AG04450 (cell line): Measurements from ENCODE around the gene GOSR1. TPM values are rescaled to one million over a fixed set of nuclear protein-coding genes. Genes with fewer than 3 reads are reported as not detected.
"Not testable (repeated sequence)": the region's sequence is repeated elsewhere in the genome, so short reads cannot be mapped to it uniquely, and the experiment has no call there.

Source experiments
- CTCF ChIA-PET: fragments of 300-600, 350-600 bp; formaldehyde crosslinking; extraction: SDS; loops from one replicate; lab custom pipeline; 2022; ENCODE audit warnings: antibody characterized with exemption, inconsistent platforms; lab: Charles Lee
- POLR2A ChIA-PET: fragments of 350-600 bp; formaldehyde crosslinking; extraction: SDS; loops from one replicate; lab custom pipeline; 2021; ENCODE audit warnings: antibody characterized with exemption, inconsistent platforms; lab: Yijun Ruan, JAX
- DNase-seq: peaks from one replicate; pipeline ENCODE4 v3.0.0-alpha.2; 2011; ENCODE audit warnings: low read depth, low spot score
- H3K27ac ChIP-seq: one replicate; pipeline ENCODE4 v1.5.1; 2012; ENCODE audit warnings: low read depth, low read length, control low read depth
- H3K27me3 ChIP-seq: one replicate; pipeline ENCODE4 v1.6.0; 2012; ENCODE audit warnings: low read length; ENCODE audit not compliant: control insufficient read depth, insufficient read depth
- H3K4me3 ChIP-seq: 2 replicates; pipeline ENCODE4 v1.5.1; 2011; ENCODE audit warnings: mild to moderate bottlenecking, low read depth, low read length, control low read depth
- H3K9me3 ChIP-seq: 2 replicates; pipeline ENCODE4 v1.5.1; 2012; ENCODE audit warnings: low read length; ENCODE audit not compliant: control insufficient read depth, insufficient read depth
- polyA plus RNA-seq: library from polyadenylated mRNA; depleted of rRNA; stranded (reverse); fragments of >200 nt; gene quantifications from 2 replicates; pipeline ENCODE4 v1.2.3, GENCODE V29; 2011
- TF ChIP-seq, protein P1 (sequence below): IDR thresholded peaks from 2 replicates; pipeline ENCODE4 v1.5.1; 2011; ENCODE audit warnings: low read depth, low read length, control low read depth, inconsistent platforms

The GOSR1 gene
- polyA plus RNA-seq, 1 experiment, result 28.5 TPM

GRCh38 chr17:30520882-30521281 is 43.7 kb downstream of the GOSR1 start:
- H3K9me3 ChIP-seq, result no peaks in the 10 kb centered on the region
- no peak overlapping the region for H3K4me3 ChIP-seq
- ChIA-PET POLR2A (interaction anchor here (0.7 kb wide), 1 partner anchor 18 kb away, joined by 5 read pairs; no protein-coding TSS in a partner anchor), CTCF (interaction anchor here (0.6 to 1.7 kb wide), 3 partner anchors 44 to 1555 kb away, joined by 3 to 8 read pairs (median 5); partner anchors contain the start of gene GOSR1)
- TF ChIP-seq, protein P1, sequence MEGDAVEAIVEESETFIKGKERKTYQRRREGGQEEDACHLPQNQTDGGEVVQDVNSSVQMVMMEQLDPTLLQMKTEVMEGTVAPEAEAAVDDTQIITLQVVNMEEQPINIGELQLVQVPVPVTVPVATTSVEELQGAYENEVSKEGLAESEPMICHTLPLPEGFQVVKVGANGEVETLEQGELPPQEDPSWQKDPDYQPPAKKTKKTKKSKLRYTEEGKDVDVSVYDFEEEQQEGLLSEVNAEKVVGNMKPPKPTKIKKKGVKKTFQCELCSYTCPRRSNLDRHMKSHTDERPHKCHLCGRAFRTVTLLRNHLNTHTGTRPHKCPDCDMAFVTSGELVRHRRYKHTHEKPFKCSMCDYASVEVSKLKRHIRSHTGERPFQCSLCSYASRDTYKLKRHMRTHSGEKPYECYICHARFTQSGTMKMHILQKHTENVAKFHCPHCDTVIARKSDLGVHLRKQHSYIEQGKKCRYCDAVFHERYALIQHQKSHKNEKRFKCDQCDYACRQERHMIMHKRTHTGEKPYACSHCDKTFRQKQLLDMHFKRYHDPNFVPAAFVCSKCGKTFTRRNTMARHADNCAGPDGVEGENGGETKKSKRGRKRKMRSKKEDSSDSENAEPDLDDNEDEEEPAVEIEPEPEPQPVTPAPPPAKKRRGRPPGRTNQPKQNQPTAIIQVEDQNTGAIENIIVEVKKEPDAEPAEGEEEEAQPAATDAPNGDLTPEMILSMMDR, result no peak
- H3K27me3 ChIP-seq, result no peaks in the 10 kb centered on the region
- DNase-seq, result no peak
- no peak overlapping the region for H3K27ac ChIP-seq

DNA sequence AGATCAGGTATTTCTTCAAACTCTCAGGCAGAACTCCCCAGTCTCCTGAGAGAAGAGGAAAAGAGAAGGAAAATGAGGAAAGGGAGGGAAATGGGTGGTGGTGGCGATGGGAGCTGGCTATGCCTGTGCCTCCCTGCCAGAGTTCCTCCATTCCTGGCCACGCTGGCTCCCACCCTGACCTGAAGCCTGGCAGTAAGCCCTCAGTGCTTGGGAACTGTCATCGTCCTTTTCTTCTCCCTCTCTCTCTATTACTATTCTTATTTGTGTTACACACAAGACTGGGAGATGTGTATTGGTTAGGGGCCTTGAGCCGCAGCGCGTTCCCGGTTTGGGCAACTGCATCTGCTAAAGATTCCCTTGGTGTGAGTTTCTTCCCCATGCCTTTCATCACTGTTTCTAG is 44.6 kb downstream of the GOSR1 start:
- DNase-seq, result no peak
- H3K9me3 ChIP-seq, result no peaks in the 10 kb centered on the region
- POLR2A ChIA-PET, result no interaction called here
- no peaks in the 10 kb centered on the region for H3K27me3 ChIP-seq
- TF ChIP-seq, protein P1, result no peak
- H3K27ac ChIP-seq, result no peak overlapping the region
- CTCF ChIA-PET, result no interaction called here
- no peak overlapping the region for H3K4me3 ChIP-seq

GRCh38 chr17:30523236-30523635 is 46.0 kb downstream of the GOSR1 start:
- CTCF ChIA-PET, H3K27me3 ChIP-seq, H3K27ac ChIP-seq, H3K4me3 ChIP-seq, POLR2A ChIA-PET, DNase-seq, H3K9me3 ChIP-seq: not testable (repeated sequence)

- no peaks in the 10 kb centered on the region for H3K9me3 ChIP-seq
- ChIA-PET CTCF (no interaction called here), POLR2A (no interaction called here)
- no peak overlapping the region for H3K4me3 ChIP-seq
- no peaks in the 10 kb centered on the region for H3K27me3 ChIP-seq
- DNase-seq, result peak; percentile 10
- no peak overlapping the region for H3K27ac ChIP-seq
- TF ChIP-seq, protein P1, result no peak
Measured at GRCh38 chr17:30524847-30525246, 47.6 kb downstream of the GOSR1 start.

- no peak for DNase-seq
- no peak overlapping the region for H3K4me3 ChIP-seq
- H3K27me3 ChIP-seq, result no peaks in the 10 kb centered on the region
- no peaks in the 10 kb centered on the region for H3K9me3 ChIP-seq
- H3K27ac ChIP-seq, result no peak overlapping the region
- TF ChIP-seq, protein P1, result no peak
- CTCF ChIA-PET, result interaction anchor here (0.6 kb wide), 1 partner anchor 594 kb away, joined by 3 read pairs; no protein-coding TSS in a partner anchor
- POLR2A ChIA-PET, result interaction anchor here (0.6 kb wide), 1 partner anchor 27 kb away, joined by 3 read pairs; no protein-coding TSS in a partner anchor
Measured at GRCh38 chr17:30526401-30526800, 49.2 kb downstream of the GOSR1 start.

DNA sequence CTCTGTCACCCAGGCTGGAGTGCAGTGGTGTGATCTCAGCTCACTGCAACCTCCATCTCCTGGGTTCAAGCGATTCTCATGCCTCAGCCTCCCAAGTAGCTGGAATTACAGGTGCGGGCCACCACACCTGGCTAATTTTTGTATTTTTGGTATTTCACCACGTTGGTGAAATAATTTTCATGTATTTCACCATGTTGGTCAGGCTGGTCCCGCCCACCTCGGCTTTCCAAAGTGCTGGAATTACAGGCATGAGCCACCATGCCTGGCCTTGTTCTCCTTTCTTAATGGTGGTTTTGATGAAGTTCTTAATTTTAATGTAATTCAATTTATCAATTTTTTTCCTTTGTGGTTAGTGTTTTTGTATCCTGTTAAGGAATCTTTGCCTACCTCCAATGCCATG is 51.5 kb downstream of the GOSR1 start:
- H3K27ac ChIP-seq, DNase-seq, H3K4me3 ChIP-seq, H3K9me3 ChIP-seq, H3K27me3 ChIP-seq, CTCF ChIA-PET: not testable (repeated sequence)
- POLR2A ChIA-PET, result interaction anchor here (0.6 kb wide), 1 partner anchor 12 kb away, joined by 3 read pairs; no protein-coding TSS in a partner anchor
